HUDEP-2 (cell line): Measurements from ENCODE around the gene BNC1.

Experiments
- DNase-seq, 76 experiments: peaks; one replicate each; lab custom pipeline; 2025; ENCODE audit not compliant: unreplicated experiment in 76 of 76; lab: John Stamatoyannopoulos, UW

BNC1 gene, protein sequence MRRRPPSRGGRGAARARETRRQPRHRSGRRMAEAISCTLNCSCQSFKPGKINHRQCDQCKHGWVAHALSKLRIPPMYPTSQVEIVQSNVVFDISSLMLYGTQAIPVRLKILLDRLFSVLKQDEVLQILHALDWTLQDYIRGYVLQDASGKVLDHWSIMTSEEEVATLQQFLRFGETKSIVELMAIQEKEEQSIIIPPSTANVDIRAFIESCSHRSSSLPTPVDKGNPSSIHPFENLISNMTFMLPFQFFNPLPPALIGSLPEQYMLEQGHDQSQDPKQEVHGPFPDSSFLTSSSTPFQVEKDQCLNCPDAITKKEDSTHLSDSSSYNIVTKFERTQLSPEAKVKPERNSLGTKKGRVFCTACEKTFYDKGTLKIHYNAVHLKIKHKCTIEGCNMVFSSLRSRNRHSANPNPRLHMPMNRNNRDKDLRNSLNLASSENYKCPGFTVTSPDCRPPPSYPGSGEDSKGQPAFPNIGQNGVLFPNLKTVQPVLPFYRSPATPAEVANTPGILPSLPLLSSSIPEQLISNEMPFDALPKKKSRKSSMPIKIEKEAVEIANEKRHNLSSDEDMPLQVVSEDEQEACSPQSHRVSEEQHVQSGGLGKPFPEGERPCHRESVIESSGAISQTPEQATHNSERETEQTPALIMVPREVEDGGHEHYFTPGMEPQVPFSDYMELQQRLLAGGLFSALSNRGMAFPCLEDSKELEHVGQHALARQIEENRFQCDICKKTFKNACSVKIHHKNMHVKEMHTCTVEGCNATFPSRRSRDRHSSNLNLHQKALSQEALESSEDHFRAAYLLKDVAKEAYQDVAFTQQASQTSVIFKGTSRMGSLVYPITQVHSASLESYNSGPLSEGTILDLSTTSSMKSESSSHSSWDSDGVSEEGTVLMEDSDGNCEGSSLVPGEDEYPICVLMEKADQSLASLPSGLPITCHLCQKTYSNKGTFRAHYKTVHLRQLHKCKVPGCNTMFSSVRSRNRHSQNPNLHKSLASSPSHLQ

DNA sequence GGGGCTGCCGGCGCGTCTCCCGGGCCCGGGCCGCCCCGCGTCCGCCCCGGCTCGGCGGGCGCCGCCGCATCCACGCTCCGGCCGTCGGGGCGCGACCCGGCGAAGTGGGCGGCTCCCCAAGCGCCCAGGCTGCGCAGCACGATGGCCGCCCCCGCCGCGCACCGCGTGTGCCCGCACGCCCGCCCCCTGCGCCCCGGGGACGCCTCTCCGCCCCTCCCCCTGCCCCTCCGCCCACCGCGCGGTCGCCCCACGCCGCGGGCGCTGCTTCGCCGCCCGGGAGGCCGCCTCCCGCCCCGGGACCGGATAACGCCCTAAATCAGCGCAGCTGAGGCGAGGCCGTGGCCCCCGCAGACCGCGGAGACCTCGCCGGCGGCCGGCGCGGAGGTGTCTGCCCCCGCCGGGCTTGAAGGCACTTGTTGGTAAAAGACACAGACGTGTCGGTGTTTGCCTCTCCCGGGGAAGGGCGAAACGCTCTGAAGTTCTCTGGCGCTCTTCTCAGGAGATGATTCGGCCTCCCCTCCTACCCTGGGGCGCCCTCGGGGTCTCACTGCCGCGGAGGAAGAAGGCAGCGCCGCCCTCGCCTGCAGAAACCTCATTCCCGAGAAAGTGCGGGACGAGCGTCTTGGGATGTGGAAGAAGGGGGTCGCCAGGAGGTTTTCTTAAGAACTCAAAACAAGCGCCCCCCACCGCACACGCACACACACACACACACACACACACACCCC lies at the start of gene BNC1:
TSS of gene BNC1 (minus strand) at position 106 of the 725 bp plus-strand sequence. CDS start at position 70, 36 bp downstream.
- no peak for DNase-seq

GRCh38 chr15:83327041-83327440 lies 42.6 kb upstream of the BNC1 start:
- DNase-seq: no peak

GRCh38 chr15:83324799-83325198 lies 40.3 kb upstream of the BNC1 start:
- no peak for DNase-seq

DNA sequence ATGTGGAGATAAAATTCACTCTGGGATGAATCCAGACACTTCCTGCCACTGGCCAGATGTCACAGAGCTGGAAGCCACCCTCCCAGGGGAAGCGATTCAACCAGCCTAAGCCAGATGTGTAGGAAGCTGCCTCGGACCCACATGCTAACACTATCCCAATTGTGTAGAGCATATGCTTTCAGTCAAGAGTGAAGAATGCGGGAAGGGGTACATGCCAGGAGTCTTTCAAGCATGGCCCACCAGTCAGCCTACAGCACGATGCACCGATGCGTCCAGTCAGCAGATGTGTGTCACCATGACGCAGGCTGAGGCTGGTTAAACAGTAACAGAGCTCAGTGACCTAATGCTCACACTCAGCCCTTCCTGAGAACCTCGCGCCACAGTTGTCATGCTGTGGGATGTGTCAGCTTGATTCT lies 38.8 kb upstream of the BNC1 start:
- DNase-seq: no peak

DNA sequence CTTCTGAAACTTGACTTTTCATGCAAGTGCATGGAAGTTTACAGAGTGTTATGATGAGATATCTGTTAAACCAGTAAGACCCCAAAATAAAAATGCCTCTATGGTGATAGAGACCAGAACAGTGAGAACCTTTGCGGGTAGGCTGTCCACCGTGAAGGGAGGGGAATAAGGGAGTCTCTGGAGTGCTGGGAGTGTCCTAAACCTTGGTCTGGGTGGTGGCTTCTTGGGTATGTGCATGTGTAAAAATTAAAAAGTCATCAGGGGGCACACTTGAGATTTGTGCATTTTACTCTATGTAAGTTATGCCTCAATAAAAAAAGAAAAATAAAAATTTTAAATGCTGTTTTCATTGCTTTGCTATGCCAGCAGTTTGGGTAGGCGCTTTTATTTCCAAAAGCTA lies 38.2 kb upstream of the BNC1 start:
- no peak for DNase-seq

- DNase-seq: no peak
Observed at GRCh38 chr15:83322061-83322460, 37.6 kb upstream of the BNC1 start.

DNA sequence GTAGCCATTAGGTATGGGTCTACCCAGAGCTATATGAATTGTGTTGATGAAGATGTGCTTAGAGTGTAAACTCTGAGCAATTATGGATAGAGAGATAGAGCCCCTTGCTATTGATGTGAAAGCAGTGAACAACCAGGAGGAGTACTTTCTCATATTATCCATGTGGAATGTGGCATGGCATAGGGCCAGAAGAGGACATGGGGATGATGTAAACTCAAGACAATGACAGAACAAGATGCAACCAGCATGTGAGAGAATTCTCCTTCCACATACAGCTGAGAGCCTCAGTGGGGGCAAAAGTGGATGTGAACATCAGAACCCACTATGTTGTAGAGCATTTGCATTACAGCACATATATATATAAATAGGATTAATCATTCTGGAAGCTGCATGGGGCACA lies 36.4 kb upstream of the BNC1 start:
- no peak for DNase-seq

DNA sequence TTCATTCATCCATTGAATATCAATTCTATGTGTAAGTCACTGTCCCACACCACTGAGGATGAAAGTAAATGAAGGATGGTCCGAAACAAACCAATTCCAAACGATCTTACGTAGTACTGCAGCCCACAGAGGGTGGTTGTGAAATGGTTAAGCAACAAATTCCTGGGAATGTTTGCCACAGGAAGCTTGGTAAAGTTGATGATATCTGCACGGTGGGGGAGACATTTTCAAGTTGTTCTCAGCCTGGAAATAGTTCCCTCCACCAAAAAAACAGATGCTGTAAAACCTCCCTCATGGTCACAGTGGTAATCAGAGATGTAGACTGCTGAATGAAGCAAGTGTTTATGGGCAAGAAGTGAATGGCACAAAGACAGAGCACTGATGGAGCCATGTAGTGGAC lies 35.9 kb upstream of the BNC1 start:
- no peak for DNase-seq

DNA sequence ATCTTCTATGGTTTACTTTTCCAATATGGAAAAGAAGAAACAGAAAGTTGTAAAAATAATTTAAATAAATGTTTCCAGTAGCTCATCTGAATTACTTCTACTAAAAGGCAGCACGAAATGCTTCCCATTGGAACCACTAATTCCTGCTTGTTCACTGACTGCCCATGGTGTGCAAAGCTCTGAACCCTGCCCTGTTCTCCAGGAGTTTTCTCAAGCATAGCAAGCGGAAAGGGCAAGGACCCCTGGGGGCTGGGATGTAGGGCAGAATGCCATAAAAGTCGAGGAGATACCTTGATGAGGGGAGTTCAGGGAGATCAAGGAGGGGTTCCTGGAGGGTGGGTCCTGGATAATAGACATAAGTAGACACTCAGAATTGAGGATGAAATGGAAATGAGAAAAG lies 35.3 kb upstream of the BNC1 start:
- no peak for DNase-seq

DNA sequence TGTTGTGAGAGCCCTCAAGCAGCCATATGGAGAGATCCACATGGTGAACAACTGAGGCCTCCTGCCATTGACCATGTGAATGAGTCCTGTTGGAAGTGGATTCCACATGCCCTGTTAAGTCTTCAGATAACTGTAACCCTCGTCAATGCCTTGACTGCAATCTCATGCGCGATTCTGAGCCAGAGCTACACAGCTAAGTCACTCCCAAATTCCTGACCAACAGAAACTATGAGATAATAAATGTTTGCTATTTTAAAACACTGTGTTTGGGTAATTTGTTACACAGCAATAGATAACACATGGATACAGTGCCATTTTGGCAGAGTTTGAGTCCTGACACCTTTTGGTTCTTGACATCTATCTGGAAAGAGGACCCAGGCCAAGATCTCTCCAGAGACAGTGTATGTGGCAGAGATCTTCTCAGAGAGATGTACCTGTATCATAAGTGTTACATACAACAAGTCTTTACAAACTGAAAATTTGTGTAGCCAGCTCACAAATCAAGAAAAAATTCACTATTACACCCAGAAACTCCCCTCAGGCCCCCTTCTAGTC lies 34.5 kb upstream of the BNC1 start:
- DNase-seq: no peak

DNA sequence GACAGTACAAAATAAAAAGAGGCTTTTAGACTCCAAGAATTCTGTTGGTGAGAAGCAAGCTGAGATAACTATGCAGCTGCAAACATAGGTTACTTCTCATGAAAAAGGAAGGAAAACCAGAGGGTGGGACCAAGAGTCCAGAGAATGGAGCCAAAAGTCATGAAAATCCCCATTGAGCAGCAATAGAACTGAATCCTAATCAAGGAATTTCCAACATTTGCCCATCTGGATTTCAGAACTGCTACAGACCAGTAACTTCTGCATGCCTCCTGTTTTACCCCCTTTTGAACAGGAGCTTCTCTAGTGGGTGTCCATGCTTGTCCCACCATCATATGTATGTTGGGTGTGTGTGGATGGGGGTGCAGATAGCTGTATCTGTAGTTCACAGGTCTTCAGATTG lies 33.6 kb upstream of the BNC1 start:
- no peak for DNase-seq

DNA sequence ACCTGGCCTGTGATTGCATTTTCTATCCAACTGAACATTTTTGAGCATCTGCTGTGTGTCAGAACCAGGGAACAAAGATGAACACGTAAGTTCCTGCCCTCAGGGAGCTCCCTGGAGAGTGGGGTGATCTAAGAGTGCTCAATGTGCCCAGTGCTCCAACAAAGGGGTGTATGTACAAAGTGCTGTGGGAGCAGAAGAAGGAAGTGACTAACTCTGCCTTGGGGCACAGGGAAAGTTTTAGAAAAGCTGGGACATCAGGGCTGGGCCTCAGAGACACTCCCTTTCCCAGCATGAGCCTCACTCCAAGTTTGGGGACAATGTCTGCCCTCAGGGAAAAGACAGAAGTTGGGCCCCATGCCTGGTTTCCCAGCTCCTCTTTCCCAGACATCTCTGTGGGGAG lies 27.6 kb upstream of the BNC1 start:
- no peak for DNase-seq

- no peak for DNase-seq
Observed at GRCh38 chr15:83310521-83311456, 26.3 kb upstream of the BNC1 start.

GRCh38 chr15:83308671-83309070 lies 24.2 kb upstream of the BNC1 start:
- no peak for DNase-seq

- no peak for DNase-seq
Observed at GRCh38 chr15:83306561-83306960, 22.1 kb upstream of the BNC1 start.

DNA sequence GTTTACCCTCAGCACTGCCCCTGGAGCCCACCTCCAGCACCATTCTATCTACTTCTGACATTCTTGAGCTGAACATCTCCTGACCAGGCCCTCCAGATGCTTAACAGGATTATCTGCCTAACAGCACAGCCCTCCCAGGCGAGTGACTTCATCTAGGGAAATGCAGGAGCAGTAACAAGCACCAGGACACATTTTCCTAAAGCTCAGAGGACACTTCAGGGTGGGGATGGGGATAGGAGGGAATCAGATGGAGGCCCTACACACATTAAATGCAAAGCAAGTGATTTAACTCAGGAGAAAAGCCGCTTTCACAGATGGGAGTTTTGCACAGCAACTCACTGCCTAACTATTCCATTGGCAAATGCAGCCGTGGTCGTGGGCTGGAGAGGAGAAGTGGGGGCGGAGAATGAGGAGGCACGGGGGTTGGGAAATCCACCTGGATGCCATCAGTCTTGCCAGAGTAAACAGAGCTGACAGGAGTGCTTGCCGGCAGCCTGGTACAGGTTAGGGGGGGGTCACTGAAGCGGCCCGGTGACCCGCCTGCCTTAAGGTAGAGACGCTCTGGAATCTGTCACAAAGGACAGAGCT lies 21.3 kb upstream of the BNC1 start:
- no peak for DNase-seq

- no peak for DNase-seq
Observed at GRCh38 chr15:83304861-83305703, 20.6 kb upstream of the BNC1 start.

DNA sequence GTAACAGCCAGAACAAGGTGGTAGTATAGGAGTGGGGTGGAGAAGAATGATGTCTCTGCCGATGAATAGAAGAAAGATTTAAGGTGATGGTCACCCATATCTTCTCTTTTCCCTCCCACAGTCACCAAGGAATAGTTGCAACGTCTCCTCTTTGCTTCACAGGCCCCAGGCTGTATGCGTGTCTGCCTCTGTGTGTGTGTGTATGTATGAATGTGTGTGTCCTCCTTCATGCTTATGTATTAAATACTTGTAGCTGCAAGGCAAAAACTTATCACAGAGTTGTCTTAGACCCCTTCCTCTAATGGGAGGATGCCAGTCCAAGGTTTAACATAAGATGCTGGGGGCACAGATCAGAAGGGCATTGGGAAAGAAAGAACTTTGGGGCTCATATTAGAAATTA lies 19.1 kb upstream of the BNC1 start:
- DNase-seq: no peak
